HL-60 (cell line): ENCODE measurements around the gene FAM53B.

Experiments used
- DNase-seq, 2 experiments: peaks; one replicate each; pipeline ENCODE4 v3.0.0-alpha.2; 2010 to 2020; ENCODE audit warnings: low read depth in 1 of 2, low spot score in 1 of 2
- H3K27ac ChIP-seq: fragments of 250-450 bp; sonication (Bioruptor Pico); replicated peaks from 2 replicates; pipeline ENCODE4 v1.5.1; 2020; ENCODE audit warnings: mild to moderate bottlenecking, moderate library complexity
- H3K27me3 ChIP-seq: fragments of 250-450 bp; sonication (Bioruptor Pico); 2 replicates; pipeline ENCODE4 v1.5.1; 2021; ENCODE audit warnings: mild to moderate bottlenecking, moderate library complexity; ENCODE audit not compliant: insufficient read depth, poor library complexity, severe bottlenecking
- H3K4me3 ChIP-seq: replicated peaks from 2 replicates; pipeline ENCODE4 v1.5.1; 2011; ENCODE audit warnings: mild to moderate bottlenecking, control low read depth, low read length; ENCODE audit not compliant: insufficient read depth
- GABPA ChIP-seq: IDR thresholded peaks from 2 replicates; pipeline ENCODE4 v1.6.1; 2012; ENCODE audit warnings: low read depth
- POLR2AphosphoS5 ChIP-seq: IDR thresholded peaks from 2 replicates; pipeline ENCODE4 v1.6.1; 2012; ENCODE audit warnings: low read depth
- REST ChIP-seq: IDR thresholded peaks from 2 replicates; pipeline ENCODE4 v1.6.1; 2012; ENCODE audit warnings: low read depth; ENCODE audit not compliant: insufficient replicate concordance
- SPI1 ChIP-seq: IDR thresholded peaks from 2 replicates; pipeline ENCODE4 v1.6.1; 2012; ENCODE audit warnings: low read depth, mild to moderate bottlenecking, borderline replicate concordance
- TF ChIP-seq, protein P1 (sequence below): IDR thresholded peaks from one replicate; pipeline ENCODE4 v1.5.1; 2011; ENCODE audit warnings: low read length, control low read depth, inconsistent platforms; ENCODE audit not compliant: insufficient read depth

FAM53B gene

DNA sequence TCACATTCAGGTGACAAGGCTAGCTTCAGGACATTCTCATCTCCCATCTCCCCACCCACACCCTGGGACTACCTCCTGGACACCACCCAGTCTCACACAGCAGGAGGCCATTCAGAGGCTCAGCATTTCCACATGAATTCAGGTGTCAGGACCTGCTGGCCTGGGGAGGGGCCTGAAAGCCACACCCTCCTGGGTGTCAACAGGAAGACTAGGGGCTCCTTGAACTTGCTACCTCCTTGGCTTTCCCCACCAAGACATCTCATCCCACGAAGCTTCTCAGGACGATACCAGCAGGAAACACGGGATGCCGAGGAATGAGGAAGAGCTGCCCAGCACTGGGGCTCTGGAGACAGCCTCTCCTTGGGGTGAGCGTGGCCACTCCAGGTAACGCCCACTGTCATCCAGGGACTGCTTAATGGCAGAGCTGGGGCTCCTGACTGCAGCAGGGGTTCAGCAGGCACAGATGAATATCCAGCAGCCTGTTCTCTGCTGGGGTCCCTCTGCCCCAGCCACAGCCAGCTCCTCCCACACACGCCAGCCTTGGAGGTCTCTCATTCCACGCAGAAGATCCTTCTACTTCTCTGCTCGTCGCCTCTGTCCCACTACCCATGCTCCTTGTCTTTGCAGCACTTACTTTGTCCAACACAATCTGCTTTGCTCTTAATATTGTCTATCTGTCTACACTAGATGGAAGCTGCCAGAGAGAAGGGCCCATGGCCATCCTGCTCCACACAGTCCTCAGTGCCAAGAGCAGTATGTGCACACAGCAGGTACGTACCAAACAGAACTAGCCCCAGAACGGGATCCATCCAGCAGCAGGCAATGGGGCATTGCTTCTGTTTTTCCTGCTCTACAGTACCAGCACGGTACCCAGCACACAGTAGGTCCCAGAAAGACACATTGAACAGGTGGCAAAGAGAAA is 88.7 kb downstream of the FAM53B start:
- H3K27me3 ChIP-seq: no peaks in the 10 kb centered on the region
- no peak overlapping the region for H3K27ac ChIP-seq
- no peak overlapping the region for H3K4me3 ChIP-seq
- DNase-seq: no peak
- TF ChIP-seq REST: no peak
- no peak for TF ChIP-seq SPI1
- TF ChIP-seq GABPA: no peak
- TF ChIP-seq, protein P1, sequence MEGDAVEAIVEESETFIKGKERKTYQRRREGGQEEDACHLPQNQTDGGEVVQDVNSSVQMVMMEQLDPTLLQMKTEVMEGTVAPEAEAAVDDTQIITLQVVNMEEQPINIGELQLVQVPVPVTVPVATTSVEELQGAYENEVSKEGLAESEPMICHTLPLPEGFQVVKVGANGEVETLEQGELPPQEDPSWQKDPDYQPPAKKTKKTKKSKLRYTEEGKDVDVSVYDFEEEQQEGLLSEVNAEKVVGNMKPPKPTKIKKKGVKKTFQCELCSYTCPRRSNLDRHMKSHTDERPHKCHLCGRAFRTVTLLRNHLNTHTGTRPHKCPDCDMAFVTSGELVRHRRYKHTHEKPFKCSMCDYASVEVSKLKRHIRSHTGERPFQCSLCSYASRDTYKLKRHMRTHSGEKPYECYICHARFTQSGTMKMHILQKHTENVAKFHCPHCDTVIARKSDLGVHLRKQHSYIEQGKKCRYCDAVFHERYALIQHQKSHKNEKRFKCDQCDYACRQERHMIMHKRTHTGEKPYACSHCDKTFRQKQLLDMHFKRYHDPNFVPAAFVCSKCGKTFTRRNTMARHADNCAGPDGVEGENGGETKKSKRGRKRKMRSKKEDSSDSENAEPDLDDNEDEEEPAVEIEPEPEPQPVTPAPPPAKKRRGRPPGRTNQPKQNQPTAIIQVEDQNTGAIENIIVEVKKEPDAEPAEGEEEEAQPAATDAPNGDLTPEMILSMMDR: no peak
- no peak for TF ChIP-seq POLR2AphosphoS5

- H3K27ac ChIP-seq: peak overlapping the region; percentile 31; the same call in 1 of the 2 replicates
- no peak overlapping the region for H3K4me3 ChIP-seq
- DNase-seq: no peak
- TF ChIP-seq REST (no peak), POLR2AphosphoS5 (no peak), SPI1 (no peak), GABPA (no peak)
- TF ChIP-seq, protein P1: no peak
- H3K27me3 ChIP-seq: no peaks in the 10 kb centered on the region
These were observed 89.5 kb downstream of the FAM53B start for GRCh38 chr10:124654686-124655085.

GRCh38 chr10:124653811-124654651 is 90.1 kb downstream of the FAM53B start:
- Histone ChIP-seq H3K27me3 (no peaks in the 10 kb centered on the region), H3K27ac (peak overlapping the region; percentile 31; the same call in 1 of the 2 replicates), H3K4me3 (no peak overlapping the region)
- no peak for DNase-seq
- TF ChIP-seq GABPA: no peak
- no peak for TF ChIP-seq SPI1
- TF ChIP-seq, protein P1: no peak
- no peak for TF ChIP-seq REST
- no peak for TF ChIP-seq POLR2AphosphoS5
